AG04450 (cell line): ENCODE results near the gene ZC3H13. TPM values are rescaled to one million over a fixed set of nuclear protein-coding genes. Genes with fewer than 3 reads are reported as not detected.

ENCODE experiments used
- CTCF ChIA-PET: fragments of 300-600, 350-600 bp; formaldehyde crosslinking; extraction: SDS; loops from one replicate; lab custom pipeline; 2022; ENCODE audit warnings: antibody characterized with exemption, inconsistent platforms; lab: Charles Lee
- POLR2A ChIA-PET: fragments of 350-600 bp; formaldehyde crosslinking; extraction: SDS; loops from one replicate; lab custom pipeline; 2021; ENCODE audit warnings: antibody characterized with exemption, inconsistent platforms; lab: Yijun Ruan, JAX
- DNase-seq: peaks from one replicate; pipeline ENCODE4 v3.0.0-alpha.2; 2011; ENCODE audit warnings: low read depth, low spot score
- H3K27ac ChIP-seq: one replicate; pipeline ENCODE4 v1.5.1; 2012; ENCODE audit warnings: low read depth, low read length, control low read depth
- H3K27me3 ChIP-seq: one replicate; pipeline ENCODE4 v1.6.0; 2012; ENCODE audit warnings: low read length; ENCODE audit not compliant: control insufficient read depth, insufficient read depth
- H3K4me3 ChIP-seq: 2 replicates; pipeline ENCODE4 v1.5.1; 2011; ENCODE audit warnings: mild to moderate bottlenecking, low read depth, low read length, control low read depth
- H3K9me3 ChIP-seq: 2 replicates; pipeline ENCODE4 v1.5.1; 2012; ENCODE audit warnings: low read length; ENCODE audit not compliant: control insufficient read depth, insufficient read depth
- polyA plus RNA-seq: library from polyadenylated mRNA; depleted of rRNA; stranded (reverse); fragments of >200 nt; gene quantifications from 2 replicates; pipeline ENCODE4 v1.2.3, GENCODE V29; 2011
- TF ChIP-seq, protein P1 (sequence below): IDR thresholded peaks from 2 replicates; pipeline ENCODE4 v1.5.1; 2011; ENCODE audit warnings: low read depth, low read length, control low read depth, inconsistent platforms

Gene ZC3H13
- polyA plus RNA-seq, 1 experiment, result 10.6 TPM

DNA sequence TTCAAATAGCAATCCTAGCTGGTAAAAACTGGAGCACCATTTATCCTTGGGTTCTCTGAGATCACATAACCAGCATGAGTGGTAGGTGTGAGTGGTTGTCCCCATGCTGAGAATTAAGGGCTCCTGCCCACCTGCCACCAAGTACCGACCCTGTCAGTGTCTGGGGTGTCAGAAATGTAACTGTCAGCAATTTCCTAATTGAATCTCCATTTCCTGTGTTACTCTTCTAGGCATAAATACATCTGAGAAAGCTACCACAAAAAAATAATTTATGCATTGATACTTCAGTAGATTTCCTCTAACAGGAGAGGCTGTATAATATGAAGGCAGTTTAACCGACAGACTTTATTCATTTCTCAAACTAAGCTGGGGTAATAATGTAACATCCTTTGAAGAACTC is 27.2 kb upstream of the ZC3H13 start:
- no peak overlapping the region for H3K4me3 ChIP-seq
- H3K27ac ChIP-seq, result no peak overlapping the region
- POLR2A ChIA-PET, result no interaction called here
- CTCF ChIA-PET, result no interaction called here
- no peaks in the 10 kb centered on the region for H3K27me3 ChIP-seq
- DNase-seq, result no peak
- H3K9me3 ChIP-seq, result no peaks in the 10 kb centered on the region
- TF ChIP-seq, protein P1, sequence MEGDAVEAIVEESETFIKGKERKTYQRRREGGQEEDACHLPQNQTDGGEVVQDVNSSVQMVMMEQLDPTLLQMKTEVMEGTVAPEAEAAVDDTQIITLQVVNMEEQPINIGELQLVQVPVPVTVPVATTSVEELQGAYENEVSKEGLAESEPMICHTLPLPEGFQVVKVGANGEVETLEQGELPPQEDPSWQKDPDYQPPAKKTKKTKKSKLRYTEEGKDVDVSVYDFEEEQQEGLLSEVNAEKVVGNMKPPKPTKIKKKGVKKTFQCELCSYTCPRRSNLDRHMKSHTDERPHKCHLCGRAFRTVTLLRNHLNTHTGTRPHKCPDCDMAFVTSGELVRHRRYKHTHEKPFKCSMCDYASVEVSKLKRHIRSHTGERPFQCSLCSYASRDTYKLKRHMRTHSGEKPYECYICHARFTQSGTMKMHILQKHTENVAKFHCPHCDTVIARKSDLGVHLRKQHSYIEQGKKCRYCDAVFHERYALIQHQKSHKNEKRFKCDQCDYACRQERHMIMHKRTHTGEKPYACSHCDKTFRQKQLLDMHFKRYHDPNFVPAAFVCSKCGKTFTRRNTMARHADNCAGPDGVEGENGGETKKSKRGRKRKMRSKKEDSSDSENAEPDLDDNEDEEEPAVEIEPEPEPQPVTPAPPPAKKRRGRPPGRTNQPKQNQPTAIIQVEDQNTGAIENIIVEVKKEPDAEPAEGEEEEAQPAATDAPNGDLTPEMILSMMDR, result no peak

DNA sequence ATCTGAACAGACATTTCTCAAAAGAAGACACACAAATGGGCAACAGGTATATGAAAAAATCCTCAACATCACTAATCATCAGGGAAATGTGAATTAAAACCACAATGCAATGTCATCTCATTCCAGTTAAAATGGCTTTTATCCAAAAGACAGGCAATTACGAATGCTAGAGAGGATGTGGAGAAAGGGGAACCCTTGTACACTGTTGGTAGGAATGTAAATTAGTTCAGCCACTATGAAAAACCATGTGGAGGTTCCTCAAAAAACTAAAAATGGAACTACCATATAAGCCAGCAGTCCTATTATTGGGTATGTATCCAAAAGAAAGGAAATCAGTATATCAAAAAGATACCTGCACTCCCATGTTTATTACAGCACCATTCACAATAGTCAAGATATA is 24.7 kb upstream of the ZC3H13 start:
- POLR2A ChIA-PET, result no interaction called here
- DNase-seq, result no peak
- TF ChIP-seq, protein P1, result no peak
- CTCF ChIA-PET, result no interaction called here
- H3K9me3 ChIP-seq, result no peaks in the 10 kb centered on the region
- no peak overlapping the region for H3K27ac ChIP-seq
- no peaks in the 10 kb centered on the region for H3K27me3 ChIP-seq
- no peak overlapping the region for H3K4me3 ChIP-seq

DNA sequence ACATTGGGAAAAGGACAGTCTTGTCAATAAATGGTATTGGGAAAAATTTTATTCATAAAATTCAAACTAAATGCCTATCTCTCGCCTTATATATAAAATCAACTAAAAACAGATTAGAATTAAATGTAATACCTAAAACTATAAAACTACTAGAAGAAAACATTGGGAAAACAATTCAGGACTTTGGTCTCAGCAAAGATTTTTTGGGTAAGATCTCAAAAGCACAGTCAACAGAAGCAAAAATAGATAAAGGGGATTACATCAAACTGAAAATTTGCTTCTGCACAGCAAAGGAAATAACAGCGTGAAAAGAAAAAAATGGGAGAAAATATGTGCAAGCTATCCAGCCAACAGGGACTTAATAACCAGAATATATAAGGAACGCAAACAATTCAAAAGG is 24.3 kb upstream of the ZC3H13 start:
- CTCF ChIA-PET, result no interaction called here

DNA sequence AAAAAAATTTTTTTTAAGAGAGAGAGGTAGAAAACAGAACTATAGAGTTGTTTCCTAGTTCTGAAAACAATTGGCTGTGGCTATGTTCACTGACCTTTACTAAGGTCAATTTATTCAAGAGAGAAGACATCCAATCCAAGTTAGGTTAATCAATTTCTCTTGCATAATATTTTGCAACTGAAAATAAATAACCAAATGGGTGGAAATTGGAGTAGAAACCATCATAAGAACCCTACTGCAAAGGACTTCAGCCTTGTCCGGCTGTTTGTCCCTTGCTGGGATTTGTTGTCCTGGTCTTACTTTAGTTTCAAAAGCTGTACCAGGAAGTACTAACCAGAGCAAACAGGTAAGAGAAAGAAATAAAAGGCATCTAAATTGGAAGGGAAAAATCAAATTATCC is 23.3 kb upstream of the ZC3H13 start:
- Histone ChIP-seq H3K9me3 (no peaks in the 10 kb centered on the region), H3K4me3 (no peak overlapping the region), H3K27me3 (no peaks in the 10 kb centered on the region), H3K27ac (no peak overlapping the region)
- CTCF ChIA-PET, result interaction anchor here (0.6 kb wide), 1 partner anchor 24 kb away, joined by 5 read pairs; no protein-coding TSS in a partner anchor
- POLR2A ChIA-PET, result no interaction called here
- TF ChIP-seq, protein P1, result no peak
- DNase-seq, result no peak

More for the DNA sequence above, 24.3 kb upstream of the ZC3H13 start:
- TF ChIP-seq, protein P1, result no peak
- Histone ChIP-seq H3K9me3 (no peaks in the 10 kb centered on the region), H3K27ac (no peak overlapping the region), H3K27me3 (no peaks in the 10 kb centered on the region), H3K4me3 (no peak overlapping the region)
- no peak for DNase-seq
- POLR2A ChIA-PET, result no interaction called here

DNA sequence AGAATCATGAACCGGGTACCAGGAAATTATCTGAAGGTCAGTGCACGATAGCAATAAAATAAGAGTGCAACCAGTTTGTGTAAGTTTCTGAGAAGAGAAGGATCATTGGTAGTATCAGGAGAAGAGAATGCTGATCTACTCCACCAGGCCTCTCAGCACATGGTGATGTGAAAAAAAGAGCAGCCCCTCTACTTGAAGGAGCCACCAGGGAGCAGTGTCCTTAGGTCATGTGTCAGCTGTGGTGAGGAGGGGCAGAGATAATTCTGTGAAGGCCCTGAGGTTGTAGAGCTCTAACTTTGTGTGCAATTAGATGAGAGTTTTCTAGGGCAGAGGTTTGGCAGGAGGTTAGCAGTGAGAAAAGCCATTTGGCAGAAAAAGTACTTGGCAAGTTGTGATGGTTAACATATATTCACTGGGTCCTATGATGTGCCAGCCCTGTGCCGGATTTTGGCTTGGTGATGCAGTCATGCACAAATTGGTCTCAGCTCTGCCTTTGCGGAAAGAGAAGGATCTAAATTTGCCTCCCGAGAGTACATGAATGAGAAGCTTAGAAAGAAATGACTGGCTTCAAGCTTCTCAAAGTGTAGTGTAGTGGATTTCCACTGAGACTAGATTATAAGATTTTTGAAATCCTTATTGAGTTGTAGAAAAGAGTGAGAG is 19.2 kb upstream of the ZC3H13 start:
- TF ChIP-seq, protein P1, result no peak
- Histone ChIP-seq H3K27me3 (no peaks in the 10 kb centered on the region), H3K27ac (no peak overlapping the region), H3K4me3 (no peak overlapping the region), H3K9me3 (no peaks in the 10 kb centered on the region)
- ChIA-PET POLR2A (no interaction called here), CTCF (no interaction called here)
- DNase-seq, result no peak
